Measurements from ENCODE around the gene EDDM13.

DNA sequence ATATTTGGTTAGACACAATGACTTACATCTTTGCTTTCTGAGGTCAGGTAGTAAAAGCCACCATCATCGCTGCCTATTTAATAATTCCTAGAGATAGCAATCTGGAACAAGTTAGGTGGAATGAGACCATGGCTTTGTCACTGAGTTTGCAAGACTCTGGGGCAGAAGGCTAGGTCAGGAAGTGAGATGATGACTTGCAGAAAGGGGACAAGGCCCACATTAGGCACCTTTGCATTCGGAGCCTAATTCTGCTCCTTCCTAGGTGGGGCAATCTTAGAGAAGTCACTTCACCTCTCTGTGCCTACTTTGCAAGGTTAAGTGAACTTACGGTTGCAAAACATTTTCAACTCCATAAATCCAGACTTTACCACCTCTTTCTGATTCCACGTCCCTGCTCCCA, 10.3 kb downstream of the EDDM13 start:
- TF ChIP-seq, protein P1, sequence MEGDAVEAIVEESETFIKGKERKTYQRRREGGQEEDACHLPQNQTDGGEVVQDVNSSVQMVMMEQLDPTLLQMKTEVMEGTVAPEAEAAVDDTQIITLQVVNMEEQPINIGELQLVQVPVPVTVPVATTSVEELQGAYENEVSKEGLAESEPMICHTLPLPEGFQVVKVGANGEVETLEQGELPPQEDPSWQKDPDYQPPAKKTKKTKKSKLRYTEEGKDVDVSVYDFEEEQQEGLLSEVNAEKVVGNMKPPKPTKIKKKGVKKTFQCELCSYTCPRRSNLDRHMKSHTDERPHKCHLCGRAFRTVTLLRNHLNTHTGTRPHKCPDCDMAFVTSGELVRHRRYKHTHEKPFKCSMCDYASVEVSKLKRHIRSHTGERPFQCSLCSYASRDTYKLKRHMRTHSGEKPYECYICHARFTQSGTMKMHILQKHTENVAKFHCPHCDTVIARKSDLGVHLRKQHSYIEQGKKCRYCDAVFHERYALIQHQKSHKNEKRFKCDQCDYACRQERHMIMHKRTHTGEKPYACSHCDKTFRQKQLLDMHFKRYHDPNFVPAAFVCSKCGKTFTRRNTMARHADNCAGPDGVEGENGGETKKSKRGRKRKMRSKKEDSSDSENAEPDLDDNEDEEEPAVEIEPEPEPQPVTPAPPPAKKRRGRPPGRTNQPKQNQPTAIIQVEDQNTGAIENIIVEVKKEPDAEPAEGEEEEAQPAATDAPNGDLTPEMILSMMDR (IDR thresholded peaks at IDR 0.05; ENCODE audit: low read depth, low read length, poor library complexity, severe bottlenecking), result no peak
- TF ChIP-seq EZH2phosphoT487 (IDR thresholded peaks at IDR 0.05; ENCODE audit: borderline replicate concordance, low read length), result no peak

Data from DOHH2 (cell line).